SW480 (cell line): ENCODE data around the gene PLAC8.
"Not testable (repeated sequence)": the region's sequence is repeated elsewhere in the genome, so short reads cannot be mapped to it uniquely, and the experiment has no call there.

Experiments used
- DNase-seq: peaks from one replicate; pipeline ENCODE4 v3.0.0-alpha.2; 2016; ENCODE audit warnings: low spot score

The PLAC8 gene

DNA sequence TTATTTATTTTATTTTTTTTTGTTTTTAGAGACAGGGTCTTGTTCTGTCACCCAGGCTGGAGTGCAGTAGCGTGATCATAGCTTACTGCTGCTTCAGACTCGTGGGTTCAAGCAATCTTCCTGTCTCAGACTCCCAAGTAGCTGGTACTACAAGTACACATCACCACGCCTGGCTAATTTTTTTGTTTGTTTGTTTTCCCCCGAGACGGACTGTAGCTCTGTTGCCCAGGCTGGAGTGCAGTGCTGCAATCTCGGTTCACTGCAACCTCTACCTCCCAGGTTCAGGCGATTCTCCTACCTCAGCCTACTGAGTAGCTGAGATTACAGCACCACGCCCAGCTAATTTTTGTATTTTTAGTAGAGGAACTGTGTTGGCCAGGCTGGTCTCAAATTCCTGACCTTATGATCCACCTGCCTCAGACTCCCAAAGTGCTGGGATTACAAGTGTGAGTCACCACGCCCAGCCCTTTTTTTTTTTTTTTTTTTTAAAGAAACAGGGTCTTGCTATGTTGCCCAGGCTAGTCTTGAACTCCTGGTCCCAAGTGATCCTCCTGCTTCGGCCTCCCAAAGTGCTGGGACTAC, 47.4 kb downstream of the PLAC8 start:
- DNase-seq = no peak

DNA sequence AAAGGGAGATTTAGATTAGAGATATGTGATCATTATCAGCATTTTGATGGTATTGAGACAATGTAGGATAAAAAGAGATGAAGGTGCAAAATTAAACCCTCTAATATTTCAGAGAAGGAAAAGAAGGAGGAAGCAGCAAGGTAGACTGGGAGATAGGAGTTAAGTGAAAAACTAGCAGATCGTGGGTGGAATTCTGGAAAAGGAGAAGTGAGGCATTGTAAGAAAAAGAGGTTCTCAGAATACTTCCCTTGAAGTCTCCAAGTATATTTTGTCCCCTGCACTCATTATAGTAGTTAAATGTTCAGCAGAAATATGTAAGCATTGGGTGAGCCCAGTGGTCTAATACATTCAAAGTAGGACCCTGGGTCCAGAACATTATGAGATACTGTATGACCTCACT, 49.3 kb downstream of the PLAC8 start:
- no peak for DNase-seq

DNA sequence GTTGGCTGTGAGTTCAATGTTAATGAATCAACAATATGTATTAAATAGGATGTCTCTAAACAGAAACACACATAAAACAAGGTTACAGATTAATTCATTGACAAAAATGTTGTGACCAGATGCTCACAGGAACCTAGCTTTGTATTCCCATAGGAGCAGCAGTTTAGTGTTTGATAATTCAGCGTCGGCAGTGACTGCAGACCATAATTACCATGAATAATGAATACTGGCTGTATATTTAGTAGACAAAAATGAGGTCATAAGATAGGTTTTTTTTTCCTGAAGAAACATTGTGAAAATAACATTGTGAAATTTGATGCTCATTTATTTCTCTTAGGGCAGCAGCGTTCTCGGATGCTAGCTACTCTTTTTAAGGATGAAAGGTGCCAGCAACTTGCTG, 51.8 kb downstream of the PLAC8 start:
- DNase-seq = no peak

DNA sequence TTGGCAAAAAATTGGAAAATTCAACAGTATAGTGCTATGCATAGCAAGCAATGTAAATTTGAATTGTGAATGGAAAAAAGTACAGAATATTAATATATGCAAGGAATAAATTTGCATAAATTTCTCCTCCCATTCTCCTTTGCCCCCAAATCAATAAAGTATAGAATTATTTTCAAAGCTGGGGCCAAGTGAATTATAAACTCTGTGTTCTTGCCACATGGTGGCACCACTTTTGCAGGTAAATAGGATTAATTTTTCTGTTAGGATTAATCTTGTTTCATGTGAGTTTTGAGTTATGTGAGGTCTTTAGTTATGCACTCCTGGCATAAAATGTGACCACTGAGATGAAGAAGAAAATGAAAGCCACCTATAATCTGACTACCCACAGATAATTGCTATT, 59.6 kb downstream of the PLAC8 start:
- DNase-seq = peak; percentile 14

DNA sequence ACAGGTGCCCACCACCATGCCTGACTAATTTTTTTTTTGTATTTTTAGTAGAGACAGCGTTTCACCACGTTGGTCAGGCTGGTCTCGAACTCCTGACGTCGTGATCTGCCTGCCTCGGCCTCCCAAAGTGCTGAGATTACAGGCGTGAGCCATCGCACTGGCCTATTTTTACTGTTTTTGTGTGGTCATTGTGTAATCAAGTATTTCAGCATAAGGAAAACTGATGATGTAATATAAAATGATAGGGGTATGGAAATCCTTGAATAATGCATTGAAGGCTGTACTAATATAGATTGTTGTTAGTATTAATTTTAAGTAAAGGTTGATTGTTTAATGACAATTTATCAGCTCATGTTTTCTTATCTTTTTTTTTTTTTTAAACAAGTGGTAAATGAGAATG, 65.7 kb downstream of the PLAC8 start:
- DNase-seq = not testable (repeated sequence)

DNA sequence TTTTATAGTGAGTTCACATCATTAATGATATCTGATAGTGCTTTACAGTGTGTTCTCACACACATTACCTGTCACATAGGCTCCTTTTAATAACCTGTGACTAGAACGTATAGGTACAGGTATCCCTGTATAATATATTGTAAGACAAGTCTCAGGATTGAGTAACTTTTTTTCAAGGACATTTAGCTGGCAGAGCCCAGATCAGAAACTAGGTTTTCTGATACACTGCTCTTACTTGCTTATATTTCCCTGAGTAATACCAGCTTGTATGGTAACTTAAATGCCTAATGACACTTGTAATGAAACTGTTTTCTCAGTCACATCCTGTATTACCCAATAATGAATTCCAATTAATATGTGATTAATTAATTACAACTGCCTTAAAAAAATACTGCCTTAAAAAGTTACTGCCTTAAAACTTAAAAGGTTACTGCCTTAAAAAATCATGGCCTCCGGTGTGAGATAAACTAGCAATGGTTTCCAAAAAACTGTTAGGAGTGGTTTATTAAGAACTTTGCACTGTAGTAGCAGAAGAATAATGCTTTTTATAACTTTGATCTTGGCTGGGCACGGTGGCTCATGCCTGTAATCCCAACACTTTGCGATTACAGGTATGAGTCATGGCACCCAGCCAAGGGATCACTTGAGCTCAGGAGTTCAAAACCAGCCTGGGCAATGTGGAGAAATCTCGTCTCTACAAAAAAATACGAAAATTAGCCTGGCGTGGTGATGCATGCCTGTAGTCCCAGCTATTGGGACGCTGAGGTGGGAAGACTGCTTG, 67.6 kb downstream of the PLAC8 start:
- no peak for DNase-seq

DNA sequence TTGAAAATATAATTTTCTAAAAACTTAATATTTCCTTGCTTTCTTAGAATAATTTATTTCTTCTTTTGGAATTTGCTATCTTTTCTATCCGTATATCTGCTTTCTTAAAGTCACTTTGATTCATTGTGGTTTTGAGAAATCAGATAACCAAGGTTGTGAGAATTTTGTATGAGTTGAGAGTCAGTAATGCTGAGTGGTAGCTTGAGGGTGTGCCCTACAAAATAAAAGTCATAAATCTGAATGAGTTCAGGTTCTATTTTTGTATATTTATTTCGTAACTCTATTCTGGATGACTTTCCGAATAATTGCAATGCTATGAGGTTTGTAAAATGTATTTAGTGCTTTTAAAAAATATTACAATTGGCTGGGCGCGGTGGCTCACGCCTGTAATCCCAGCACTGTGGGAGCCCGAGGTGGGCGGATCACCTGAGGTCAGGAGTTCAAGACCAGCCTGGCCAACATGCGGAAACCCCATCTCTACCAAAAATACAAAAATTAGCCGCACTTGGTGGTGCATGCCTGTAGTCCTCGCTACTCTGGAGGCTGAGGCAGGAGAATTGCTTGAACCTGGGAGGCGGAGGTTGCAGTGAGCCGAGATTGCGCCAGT, 70.6 kb downstream of the PLAC8 start:
- DNase-seq = no peak

DNA sequence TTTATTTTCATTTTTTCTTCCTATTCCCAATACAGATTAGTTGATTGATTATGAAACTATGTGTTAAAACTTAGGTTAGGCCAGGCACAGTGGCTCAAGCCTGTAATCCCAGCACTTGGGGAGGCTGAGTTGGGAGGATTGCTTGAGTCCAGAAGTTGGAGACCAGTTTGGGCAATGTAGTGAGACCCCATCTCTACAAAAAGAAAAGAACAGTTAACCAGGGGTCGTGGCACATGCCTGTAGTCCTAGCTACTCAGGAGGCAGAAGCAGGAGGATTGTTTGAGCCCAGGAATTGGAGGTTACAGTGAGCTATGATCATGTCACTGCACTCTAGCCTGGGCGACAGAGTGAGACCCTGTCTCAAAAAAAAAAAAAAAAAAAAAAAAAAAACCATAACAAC, 71.4 kb downstream of the PLAC8 start:
- not testable (repeated sequence) for DNase-seq

DNA sequence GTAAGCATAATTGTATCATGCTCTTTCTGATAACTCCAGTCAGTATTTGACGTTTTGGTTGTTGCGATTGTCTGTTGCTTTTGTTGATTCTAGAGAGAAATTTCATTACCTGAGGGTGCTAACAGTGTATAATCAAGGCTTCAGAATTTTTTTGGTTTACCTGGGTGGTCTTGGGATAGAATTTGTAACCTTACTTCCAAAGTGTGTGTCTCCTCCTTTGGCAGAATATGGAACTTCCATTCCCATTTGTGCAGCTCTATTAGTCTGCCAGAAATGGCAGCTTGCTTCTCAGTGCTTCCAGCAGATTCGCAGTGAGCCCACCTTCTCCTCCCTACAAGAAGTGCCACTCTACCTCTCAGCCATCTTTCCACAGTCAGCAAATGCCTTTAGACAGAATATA, 74.3 kb downstream of the PLAC8 start:
- DNase-seq = no peak
